ENCODE measurements around the gene PIGR. TPM values are rescaled to one million over a fixed set of nuclear protein-coding genes. Genes with fewer than 3 reads are reported as not detected.

Gene PIGR
- polyA plus RNA-seq, 1 donor (not counting 4 experiments of a cell fraction or from before 2014, with no cell fraction given), result 0.01 TPM

- no peaks in the 10 kb centered on the region for H4K20me1 ChIP-seq (ENCODE audit: control insufficient read depth, extremely low read depth, insufficient read depth, low read length)
- no peak for DNase-seq (ENCODE audit: low read depth, low spot score)
- no peak overlapping the region for H3K4me2 ChIP-seq (ENCODE audit: control insufficient read depth, extremely low read depth, insufficient read depth, low read depth, low read length)
- H3K27me3 ChIP-seq (ENCODE audit: control insufficient read depth, extremely low read depth, insufficient read depth, low read length), result no peaks in the 10 kb centered on the region
- H3K9ac ChIP-seq (ENCODE audit: control insufficient read depth, extremely low read depth, insufficient read depth, low read length), result no peak overlapping the region
- no peaks in the 10 kb centered on the region for H3K79me2 ChIP-seq (ENCODE audit: control insufficient read depth, insufficient read depth, low read length)
- no peak overlapping the region for H2AFZ ChIP-seq (ENCODE audit: control insufficient read depth, low read length)
- no peak for FAIRE-seq
- H3K9me3 ChIP-seq (ENCODE audit: control insufficient read depth, low read depth, low read length), result peaks cover 4% of the 10 kb centered on the region
- no peak for TF ChIP-seq CTCF (optimal IDR thresholded peaks at IDR 0.05 in 1 of 3, IDR thresholded peaks at IDR 0.05 in 1 of 3, conservative IDR thresholded peaks at IDR 0.05 in 1 of 3; ENCODE audit: extremely low read depth in 1 of 3, insufficient read depth in 2 of 3, low read length in 3 of 3)
- no peak overlapping the region for H3K27ac ChIP-seq (ENCODE audit: control insufficient read depth, insufficient read depth, low read length)
- dilution Hi-C loops (cut with MboI; ENCODE audit: extremely low pct_ligation_motif_present, low sequenced_read_pairs), result no loop called here
- H3K4me3 ChIP-seq (ENCODE audit: control insufficient read depth in 2 of 3, extremely low read depth in 1 of 3, insufficient read depth in 2 of 3, low read depth in 1 of 3, low read length in 3 of 3), result no peak overlapping the region
- no peaks in the 10 kb centered on the region for H3K9me1 ChIP-seq (ENCODE audit: control insufficient read depth, extremely low read depth, insufficient read depth, low read length)
- peaks cover 8% of the 10 kb centered on the region for H3K4me1 ChIP-seq (ENCODE audit: control insufficient read depth, extremely low read depth, insufficient read depth, low read length)
- H3K36me3 ChIP-seq (ENCODE audit: control insufficient read depth in 2 of 2, extremely low read depth in 1 of 2, insufficient read depth in 2 of 2, low read length in 2 of 2), result no peaks in the 10 kb centered on the region
Measured at GRCh38 chr1:206880314-206880713, 66.0 kb downstream of the PIGR start.

Other genes with a start within 250 kb of the PIGR start
- not detected in 3 replicates for gene IL19, start 175.7 kb downstream of the PIGR start, polyA plus RNA-seq
- gene IL10, start 174.0 kb downstream of the PIGR start, polyA plus RNA-seq, result not detected in 3 replicates
- gene IL20, start 80.8 kb downstream of the PIGR start, polyA plus RNA-seq, result 0.67 to 5.6 TPM (median 4.7 TPM) in 3 replicates
- gene IL24, start 49.0 kb downstream of the PIGR start, polyA plus RNA-seq, result 2.1 to 3.1 TPM (median 2.3 TPM) in 3 replicates
- 1.8 to 8.1 TPM (median 1.8 TPM) in 3 replicates for gene FCMR, start 24.5 kb downstream of the PIGR start, polyA plus RNA-seq
- gene FCAMR, start 24.0 kb upstream of the PIGR start, polyA plus RNA-seq, result not detected in 3 replicates
- gene C1orf116, start 86.3 kb upstream of the PIGR start, polyA plus RNA-seq, result 38.8 to 69.2 TPM (median 65.3 TPM) in 3 replicates
- gene YOD1, start 104.7 kb upstream of the PIGR start, polyA plus RNA-seq, result 3.2 to 5.2 TPM (median 3.4 TPM) in 3 replicates
- 8.7 to 13.9 TPM (median 12.2 TPM) in 3 replicates for gene PFKFB2, start 106.8 kb upstream of the PIGR start, polyA plus RNA-seq
- gene C4BPB, start 142.4 kb upstream of the PIGR start, polyA plus RNA-seq, result not detected in 3 replicates
- gene C4BPA, start 157.8 kb upstream of the PIGR start, polyA plus RNA-seq, result not detected in 3 replicates

Measured in keratinocyte (primary cell).